Liver (tissue), 9 donors: ENCODE results near the gene CRACR2B. TPM values are rescaled to one million over a fixed set of nuclear protein-coding genes. Genes with fewer than 3 reads are reported as not detected.

Source experiments
- DNase-seq: peaks from one replicate; pipeline ENCODE4 v3.0.0-alpha.2; 2017; ENCODE audit warnings: low spot score
- H3K27ac ChIP-seq, 2 donors: one replicate each; pipeline ENCODE4 v1.7.0; 2013; ENCODE audit warnings: inconsistent platforms in 2 of 2, low read length in 2 of 2, control low read depth in 1 of 2, low read depth in 1 of 2, mild to moderate bottlenecking in 1 of 2
- H3K27me3 ChIP-seq, 4 donors: one replicate each; pipeline versions ENCODE4 v1.6.1 to v1.7.0; 2013; ENCODE audit warnings: low read length in 3 of 4, inconsistent platforms in 1 of 4, mild to moderate bottlenecking in 1 of 4, moderate library complexity in 1 of 4; ENCODE audit not compliant: control insufficient read depth in 4 of 4, insufficient read depth in 4 of 4
- H3K36me3 ChIP-seq, 4 donors: one replicate each; pipeline versions ENCODE4 v1.6.1 to v1.7.0; 2013; ENCODE audit warnings: low read length in 3 of 4, mild to moderate bottlenecking in 3 of 4, low read depth in 1 of 4, moderate library complexity in 1 of 4; ENCODE audit not compliant: control insufficient read depth in 4 of 4, insufficient read depth in 3 of 4
- H3K4me1 ChIP-seq, 4 donors: one replicate each; pipeline versions ENCODE4 v1.6.1 to v1.7.0; 2013; ENCODE audit warnings: low read length in 3 of 4, mild to moderate bottlenecking in 3 of 4, moderate library complexity in 1 of 4; ENCODE audit not compliant: control insufficient read depth in 4 of 4, insufficient read depth in 4 of 4
- H3K4me3 ChIP-seq, 3 donors: one replicate each; pipeline versions ENCODE4 v1.6.1 to v1.7.0; 2013; ENCODE audit warnings: low read length in 3 of 3, control low read depth in 1 of 3, low read depth in 1 of 3, mild to moderate bottlenecking in 1 of 3
- H3K9ac ChIP-seq, 2 donors: one replicate each; pipeline ENCODE4 v1.7.0; 2013; ENCODE audit warnings: low read length in 2 of 2, mild to moderate bottlenecking in 2 of 2, moderate library complexity in 2 of 2, control low read depth in 1 of 2, low read depth in 1 of 2
- H3K9me3 ChIP-seq, 4 donors: one replicate each; pipeline versions ENCODE4 v1.6.1 to v1.7.0; 2013; ENCODE audit warnings: low read length in 3 of 4; ENCODE audit not compliant: control insufficient read depth in 4 of 4
- CTCF ChIP-seq: fragments of 150-350 bp; IDR thresholded peaks from 2 replicates; pipeline ENCODE4 v1.5.1; 2017; ENCODE audit warnings: improper control_type of control experiment, low read depth, low read length; ENCODE audit not compliant: missing input control
- EGR1 ChIP-seq, 2 donors: IDR thresholded peaks; 2 replicates each; pipeline ENCODE4 v1.6.1; 2016 to 2018; ENCODE audit warnings: antibody characterized with exemption in 2 of 2, low read depth in 2 of 2
- FOXA2 ChIP-seq: IDR thresholded peaks from 2 replicates; pipeline ENCODE4 v1.6.1; 2016; ENCODE audit warnings: antibody characterized with exemption
- GABPA ChIP-seq, 2 donors: IDR thresholded peaks in 1 of 2; conservative IDR thresholded peaks in 1 of 2; 2 replicates each; pipeline ENCODE4 v1.6.1; 2016; ENCODE audit warnings: antibody characterized with exemption in 2 of 2, mild to moderate bottlenecking in 1 of 2, moderate library complexity in 1 of 2
- HNF4A ChIP-seq, 2 donors: conservative IDR thresholded peaks; 2 replicates each; pipeline ENCODE4 v1.6.1; 2016; ENCODE audit warnings: antibody characterized with exemption in 2 of 2, mild to moderate bottlenecking in 2 of 2
- HNF4G ChIP-seq: IDR thresholded peaks from 2 replicates; pipeline ENCODE4 v1.6.1; 2016; ENCODE audit warnings: antibody characterized with exemption
- JUND ChIP-seq, 2 donors: IDR thresholded peaks; 2 replicates each; pipeline ENCODE4 v1.6.1; 2016; ENCODE audit warnings: antibody characterized with exemption in 2 of 2
- MAX ChIP-seq: IDR thresholded peaks from 2 replicates; pipeline ENCODE4 v1.6.1; 2016; ENCODE audit warnings: antibody characterized with exemption
- NR2F2 ChIP-seq: IDR thresholded peaks from 2 replicates; pipeline ENCODE4 v1.6.1; 2016; ENCODE audit warnings: antibody characterized with exemption
- RAD21 ChIP-seq, 2 donors: IDR thresholded peaks; 2 replicates each; pipeline ENCODE4 v1.6.1; 2016; ENCODE audit warnings: antibody characterized with exemption in 2 of 2, mild to moderate bottlenecking in 2 of 2
- RXRA ChIP-seq, 2 donors: IDR thresholded peaks; 2 replicates each; pipeline ENCODE4 v1.6.1; 2017 to 2018; ENCODE audit warnings: antibody characterized with exemption in 2 of 2, mild to moderate bottlenecking in 1 of 2
- SP1 ChIP-seq: IDR thresholded peaks from 2 replicates; pipeline ENCODE4 v1.6.1; 2018; ENCODE audit warnings: antibody characterized with exemption, mild to moderate bottlenecking
- TAF1 ChIP-seq: conservative IDR thresholded peaks from 2 replicates; pipeline ENCODE4 v1.6.1; 2016; ENCODE audit warnings: antibody characterized with exemption, mild to moderate bottlenecking
- YY1 ChIP-seq: IDR thresholded peaks from 2 replicates; pipeline ENCODE4 v1.6.1; 2016; ENCODE audit warnings: antibody characterized with exemption, mild to moderate bottlenecking
- ZBTB33 ChIP-seq: IDR thresholded peaks from 2 replicates; pipeline ENCODE4 v1.6.1; 2016; ENCODE audit warnings: antibody characterized with exemption
- WGBS: extraction: QIAGEN DNeasy Blood & Tissue Kit; methylation state at CpG from one replicate; pipeline ENCODE4 v1.1.7; 2013; 5-methylcytosine and 5-hydroxymethylcytosine counted together
- polyA plus RNA-seq, 2 donors: library from polyadenylated mRNA; stranded (reverse) in 1 of 2; unstranded in 1 of 2; fragments of 200-250 nt in 1 of 2; fragments of >200 nt in 1 of 2; fragmentation: Nextera tagmentation in 1 of 2; extraction: Ambion mirVana in 1 of 2; gene quantifications; one replicate each; pipeline versions ENCODE4 v1.2.1 to v1.2.3, GENCODE V29; 2013 to 2015
- total RNA-seq, 2 donors: library from RNA; depleted of rRNA; stranded (reverse); fragments of >200 nt; gene quantifications; one replicate each; pipeline ENCODE4 v1.2.3, GENCODE V29; 2014
- TF ChIP-seq, protein P1 (sequence below): IDR thresholded peaks from 2 replicates; pipeline ENCODE4 v1.6.1; 2016; ENCODE audit warnings: antibody characterized with exemption, mild to moderate bottlenecking
- TF ChIP-seq, protein P2 (sequence below): IDR thresholded peaks from 2 replicates; pipeline ENCODE4 v1.6.1; 2016; ENCODE audit warnings: antibody characterized with exemption
- donor health status: healthy.
- donor health status: healthy.
- donor health status: healthy.
- donor health status: healthy.
- donor health status: healthy.

CRACR2B gene
- total and polyA plus RNA-seq, 4 donors: 0.14 to 2.9 (median 2.2) TPM

GRCh38 chr11:799641-800316, 27.9 kb upstream of the CRACR2B start:
- no peak for DNase-seq
- TF ChIP-seq SP1 (no peak), YY1 (no peak), FOXA2 (no peak), MAX (no peak), RAD21 (IDR thresholded peaks at IDR 0.05) (no peak), GABPA (IDR thresholded peaks at IDR 0.05 in 1 of 2, conservative IDR thresholded peaks at IDR 0.05 in 1 of 2) (no peak), RXRA (IDR thresholded peaks at IDR 0.05) (no peak), NR2F2 (no peak), EGR1 (IDR thresholded peaks at IDR 0.05; ENCODE audit: low read depth in 2 of 2) (no peak), HNF4A (conservative IDR thresholded peaks at IDR 0.05) (no peak), JUND (IDR thresholded peaks at IDR 0.05) (no peak), TAF1 (no peak)
- TF ChIP-seq, protein P1, sequence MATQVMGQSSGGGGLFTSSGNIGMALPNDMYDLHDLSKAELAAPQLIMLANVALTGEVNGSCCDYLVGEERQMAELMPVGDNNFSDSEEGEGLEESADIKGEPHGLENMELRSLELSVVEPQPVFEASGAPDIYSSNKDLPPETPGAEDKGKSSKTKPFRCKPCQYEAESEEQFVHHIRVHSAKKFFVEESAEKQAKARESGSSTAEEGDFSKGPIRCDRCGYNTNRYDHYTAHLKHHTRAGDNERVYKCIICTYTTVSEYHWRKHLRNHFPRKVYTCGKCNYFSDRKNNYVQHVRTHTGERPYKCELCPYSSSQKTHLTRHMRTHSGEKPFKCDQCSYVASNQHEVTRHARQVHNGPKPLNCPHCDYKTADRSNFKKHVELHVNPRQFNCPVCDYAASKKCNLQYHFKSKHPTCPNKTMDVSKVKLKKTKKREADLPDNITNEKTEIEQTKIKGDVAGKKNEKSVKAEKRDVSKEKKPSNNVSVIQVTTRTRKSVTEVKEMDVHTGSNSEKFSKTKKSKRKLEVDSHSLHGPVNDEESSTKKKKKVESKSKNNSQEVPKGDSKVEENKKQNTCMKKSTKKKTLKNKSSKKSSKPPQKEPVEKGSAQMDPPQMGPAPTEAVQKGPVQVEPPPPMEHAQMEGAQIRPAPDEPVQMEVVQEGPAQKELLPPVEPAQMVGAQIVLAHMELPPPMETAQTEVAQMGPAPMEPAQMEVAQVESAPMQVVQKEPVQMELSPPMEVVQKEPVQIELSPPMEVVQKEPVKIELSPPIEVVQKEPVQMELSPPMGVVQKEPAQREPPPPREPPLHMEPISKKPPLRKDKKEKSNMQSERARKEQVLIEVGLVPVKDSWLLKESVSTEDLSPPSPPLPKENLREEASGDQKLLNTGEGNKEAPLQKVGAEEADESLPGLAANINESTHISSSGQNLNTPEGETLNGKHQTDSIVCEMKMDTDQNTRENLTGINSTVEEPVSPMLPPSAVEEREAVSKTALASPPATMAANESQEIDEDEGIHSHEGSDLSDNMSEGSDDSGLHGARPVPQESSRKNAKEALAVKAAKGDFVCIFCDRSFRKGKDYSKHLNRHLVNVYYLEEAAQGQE: no peak
- TF ChIP-seq, protein P2, sequence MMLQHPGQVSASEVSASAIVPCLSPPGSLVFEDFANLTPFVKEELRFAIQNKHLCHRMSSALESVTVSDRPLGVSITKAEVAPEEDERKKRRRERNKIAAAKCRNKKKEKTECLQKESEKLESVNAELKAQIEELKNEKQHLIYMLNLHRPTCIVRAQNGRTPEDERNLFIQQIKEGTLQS: no peak
- peaks cover 18 to 40% (median 27%) of the 10 kb centered on the region in 4 donors for H3K4me1 ChIP-seq
- H3K27ac ChIP-seq: no peak overlapping the region
- H3K9me3 ChIP-seq: no peaks in the 10 kb centered on the region
- 96% methylated on average over 32 of the region's 32 CpGs for WGBS
- no peaks in the 10 kb centered on the region for H3K27me3 ChIP-seq
- peaks cover 0 to 5% (median 2%) of the 10 kb centered on the region in 4 donors for H3K36me3 ChIP-seq
- H3K9ac ChIP-seq: no peak overlapping the region
- H3K4me3 ChIP-seq: no peak overlapping the region

DNA sequence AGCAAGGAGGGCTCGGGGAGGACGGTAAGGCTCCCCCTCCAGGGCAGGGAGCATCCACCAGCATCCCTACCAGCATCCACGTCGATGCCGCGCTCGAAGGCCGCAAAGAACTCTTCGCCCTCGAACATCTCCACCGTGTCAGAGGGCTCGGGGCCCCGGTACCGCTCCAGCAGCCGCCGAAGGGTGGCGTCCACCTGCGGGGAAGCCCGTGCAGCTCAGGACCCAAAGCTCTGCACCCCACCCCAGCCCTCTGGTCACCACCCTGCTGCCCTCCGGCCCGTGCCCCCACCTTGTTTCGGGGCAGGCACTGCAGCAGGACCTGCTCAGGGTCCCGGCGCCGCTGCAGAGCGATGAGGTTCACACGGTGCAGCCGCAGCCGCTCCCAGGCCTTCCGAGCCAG, 27.2 kb upstream of the CRACR2B start:
- peaks cover 0 to 5% (median 1%) of the 10 kb centered on the region in 4 donors for H3K36me3 ChIP-seq
- no peak overlapping the region for H3K27ac ChIP-seq
- H3K27me3 ChIP-seq: no peaks in the 10 kb centered on the region
- DNase-seq: no peak
- 97% methylated on average over 30 of the region's 30 CpGs for WGBS
- H3K9ac ChIP-seq: no peak overlapping the region
- H3K9me3 ChIP-seq: no peaks in the 10 kb centered on the region
- peaks cover 17 to 38% (median 29%) of the 10 kb centered on the region in 4 donors for H3K4me1 ChIP-seq
- H3K4me3 ChIP-seq: no peak overlapping the region
- TF ChIP-seq RXRA (IDR thresholded peaks at IDR 0.05) (no peak), FOXA2 (no peak), JUND (IDR thresholded peaks at IDR 0.05) (no peak), GABPA (IDR thresholded peaks at IDR 0.05 in 1 of 2, conservative IDR thresholded peaks at IDR 0.05 in 1 of 2) (no peak), HNF4G (no peak), SP1 (no peak), ZBTB33 (no peak), CTCF (no peak)
- TF ChIP-seq, protein P2: no peak
- TF ChIP-seq, protein P1: no peak
